HEK293T (cell line): ENCODE measurements around the gene CIZ1.

Experiments
- FOXM1 ChIP-seq: fragments of 450-650 bp; IDR thresholded peaks from 2 replicates; pipeline ENCODE4 v1.6.1; 2017; ENCODE audit warnings: mild to moderate bottlenecking, borderline replicate concordance
- SUZ12 ChIP-seq: fragments of 450-650 bp; IDR thresholded peaks from 2 replicates; pipeline ENCODE4 v1.6.1; 2016; ENCODE audit warnings: mild to moderate bottlenecking

DNA sequence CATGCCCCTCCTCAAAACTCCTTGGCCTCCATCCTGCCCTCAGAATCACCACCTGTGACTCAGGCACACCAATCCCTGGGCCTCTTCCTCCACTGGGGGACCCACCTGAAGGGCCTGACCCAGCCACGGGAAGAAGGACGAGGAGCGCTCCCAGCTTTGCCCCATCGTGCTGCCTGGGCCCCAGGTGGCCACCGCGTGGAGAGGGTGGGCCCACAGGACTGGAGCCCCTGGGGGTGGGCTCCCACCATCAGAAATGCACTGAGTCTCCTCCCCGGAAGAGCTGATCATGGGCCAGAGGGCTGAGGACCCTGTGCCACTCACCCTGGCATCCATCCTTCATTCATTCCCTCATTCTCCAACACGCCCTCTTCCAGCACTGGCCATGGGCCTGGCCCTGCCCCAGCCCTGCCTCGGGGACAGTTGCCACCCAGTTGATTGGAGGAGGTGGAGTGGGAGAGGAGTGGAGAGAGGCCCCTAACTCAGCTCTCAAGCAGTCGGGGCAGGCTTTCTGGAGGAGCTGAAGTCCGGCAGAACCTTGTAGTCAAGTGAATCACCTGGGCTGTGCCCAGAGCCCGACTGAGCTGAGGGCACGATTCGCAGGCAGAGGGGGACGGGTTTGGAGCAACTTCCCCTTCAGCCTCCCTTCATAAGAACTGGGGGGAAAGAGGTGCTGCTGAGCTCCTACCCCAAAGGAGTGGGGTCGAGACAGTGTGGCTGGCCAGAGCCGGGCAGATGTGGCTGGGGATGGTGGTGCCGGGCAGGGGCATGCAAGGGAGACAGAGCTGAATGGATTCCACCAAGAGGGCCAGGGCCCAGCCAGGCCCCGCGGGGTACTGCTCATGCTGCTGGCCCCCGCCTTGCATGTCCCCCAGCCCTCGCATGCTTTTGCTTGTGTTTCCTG lies 41.4 kb upstream of the CIZ1 start:
- no peak for TF ChIP-seq SUZ12
- TF ChIP-seq FOXM1: no peak
